ENCODE measurements around the gene CD93. TPM values are rescaled to one million over a fixed set of nuclear protein-coding genes. Genes with fewer than 3 reads are reported as not detected.

Gene CD93
- total RNA-seq, 1 donor from 2014 or later: 41.0 TPM

Other genes starting within 250 kb of the CD93 start
- not detected for gene SSTR4, start 51.0 kb downstream of the CD93 start, total RNA-seq
- 13.1 TPM for gene THBD, start 36.7 kb downstream of the CD93 start, total RNA-seq